HG03469 (cell line): ENCODE results near the gene PRCC.

ENCODE experiments used
- ATAC-seq: cut with Tn5 transposase; IDR thresholded peaks from one replicate; pipeline ENCODE4 v1.9.1; 2021; ENCODE audit warnings: mild to moderate bottlenecking, moderate library complexity, moderate number of reproducible peaks; ENCODE audit not compliant: unreplicated experiment

PRCC gene

DNA sequence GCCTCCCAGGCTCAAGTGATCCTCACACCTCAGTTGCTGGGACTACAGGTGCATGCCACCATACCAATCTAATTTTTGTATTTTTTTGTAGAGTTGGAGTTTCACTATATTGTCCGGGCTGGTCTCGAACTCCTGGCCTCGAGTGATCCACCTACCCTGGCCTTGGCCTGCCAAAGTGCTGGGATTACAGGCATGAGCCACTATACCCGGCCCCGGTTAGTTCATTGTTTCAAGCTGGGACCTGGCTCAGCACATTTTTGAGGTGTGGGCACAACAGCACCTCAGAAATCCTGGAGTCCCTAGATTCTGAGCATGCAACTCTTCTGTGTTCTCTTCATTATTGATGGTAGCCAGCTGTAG lies 28.0 kb downstream of the PRCC start:
- ATAC-seq = no peak

GRCh38 chr1:156795787-156796186 lies 28.5 kb downstream of the PRCC start:
- no peak for ATAC-seq

- ATAC-seq = no peak
Measured at GRCh38 chr1:156796340-156797097, 29.2 kb downstream of the PRCC start.

- no peak for ATAC-seq
Measured at GRCh38 chr1:156797212-156797871, 30.0 kb downstream of the PRCC start.

- no peak for ATAC-seq
Measured at GRCh38 chr1:156801409-156802121, 34.2 kb downstream of the PRCC start.

DNA sequence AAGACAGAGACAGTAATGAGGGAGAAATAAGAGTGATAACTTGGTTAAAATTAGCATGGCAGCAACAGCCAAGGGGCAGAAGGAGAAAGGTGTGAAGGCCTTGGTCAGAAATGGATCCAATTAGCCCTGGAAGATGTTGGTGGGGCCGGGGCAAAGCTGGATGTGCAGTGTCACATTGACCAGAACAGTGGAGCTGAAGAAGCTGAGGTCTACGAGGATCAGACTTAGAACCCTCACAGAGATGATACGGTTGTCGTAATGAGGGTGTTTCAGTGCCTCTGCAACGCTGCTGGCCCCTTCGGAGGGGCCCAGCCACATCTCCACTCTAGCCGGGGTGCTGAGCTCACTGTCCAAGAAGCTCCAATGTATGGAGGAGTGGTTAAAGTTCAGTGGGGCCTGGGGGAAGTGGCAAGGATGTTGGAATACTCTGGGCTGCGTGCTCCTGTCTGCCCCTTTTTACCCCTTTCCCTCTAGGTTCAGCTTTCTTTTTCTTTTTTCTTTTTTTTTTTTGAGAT lies 35.1 kb downstream of the PRCC start:
- ATAC-seq = no peak

DNA sequence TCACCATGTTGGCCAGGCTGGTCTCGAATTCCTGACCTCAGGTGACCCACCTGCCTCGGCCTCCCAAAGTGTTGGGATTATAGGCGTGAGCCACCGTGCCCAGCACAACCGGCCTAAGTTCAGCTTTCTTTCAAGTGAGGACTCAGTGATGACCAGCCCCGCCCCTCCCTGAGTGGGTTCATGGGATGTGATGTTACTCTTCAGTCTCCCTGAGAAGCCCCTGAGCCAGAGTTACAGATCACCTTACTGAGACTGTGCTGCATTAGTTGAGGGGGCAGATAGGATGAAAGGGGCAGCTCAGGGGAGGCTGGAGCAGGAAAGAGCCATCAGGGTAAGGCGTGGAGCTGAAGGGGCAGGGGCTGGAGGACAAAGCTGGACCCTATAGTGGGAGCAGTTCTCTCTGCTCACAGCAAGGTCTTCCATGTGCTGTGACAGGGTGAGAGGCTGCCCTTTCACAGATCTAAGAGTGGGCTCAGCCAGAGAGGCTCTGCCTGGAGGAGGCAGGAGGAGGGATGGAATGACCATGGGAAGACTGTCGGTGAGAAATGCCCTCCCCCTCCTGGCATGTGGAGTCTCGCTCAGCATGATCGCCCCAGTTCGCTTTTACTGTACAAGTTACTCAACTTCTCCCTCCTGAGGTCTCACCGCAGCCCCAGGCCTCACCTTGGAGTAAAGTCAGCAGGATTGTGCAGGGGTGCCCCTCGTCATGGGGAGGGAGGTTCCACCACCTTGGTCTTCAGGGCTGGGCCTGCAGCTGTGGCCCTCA lies 35.9 kb downstream of the PRCC start:
- ATAC-seq = no peak

DNA sequence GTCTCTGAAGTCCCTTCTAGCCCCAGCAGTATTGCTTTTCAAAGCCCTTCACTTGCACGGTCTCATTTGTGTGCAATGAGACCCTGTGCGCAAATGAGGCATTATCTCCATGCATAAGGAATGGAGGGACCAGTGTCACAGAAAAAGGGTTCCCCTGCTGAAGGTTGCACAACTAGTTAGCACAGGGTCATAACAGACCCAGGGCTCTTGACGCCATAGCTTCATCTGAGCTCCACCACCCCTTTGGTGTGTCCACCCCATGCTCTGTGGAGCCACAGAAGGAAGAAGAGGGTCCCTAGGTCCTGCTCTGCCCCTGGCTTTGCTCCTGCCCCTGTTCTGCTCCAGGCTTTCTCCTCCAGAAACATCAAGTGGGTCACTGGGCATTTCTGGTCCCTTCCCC lies 36.7 kb downstream of the PRCC start:
- ATAC-seq = no peak

DNA sequence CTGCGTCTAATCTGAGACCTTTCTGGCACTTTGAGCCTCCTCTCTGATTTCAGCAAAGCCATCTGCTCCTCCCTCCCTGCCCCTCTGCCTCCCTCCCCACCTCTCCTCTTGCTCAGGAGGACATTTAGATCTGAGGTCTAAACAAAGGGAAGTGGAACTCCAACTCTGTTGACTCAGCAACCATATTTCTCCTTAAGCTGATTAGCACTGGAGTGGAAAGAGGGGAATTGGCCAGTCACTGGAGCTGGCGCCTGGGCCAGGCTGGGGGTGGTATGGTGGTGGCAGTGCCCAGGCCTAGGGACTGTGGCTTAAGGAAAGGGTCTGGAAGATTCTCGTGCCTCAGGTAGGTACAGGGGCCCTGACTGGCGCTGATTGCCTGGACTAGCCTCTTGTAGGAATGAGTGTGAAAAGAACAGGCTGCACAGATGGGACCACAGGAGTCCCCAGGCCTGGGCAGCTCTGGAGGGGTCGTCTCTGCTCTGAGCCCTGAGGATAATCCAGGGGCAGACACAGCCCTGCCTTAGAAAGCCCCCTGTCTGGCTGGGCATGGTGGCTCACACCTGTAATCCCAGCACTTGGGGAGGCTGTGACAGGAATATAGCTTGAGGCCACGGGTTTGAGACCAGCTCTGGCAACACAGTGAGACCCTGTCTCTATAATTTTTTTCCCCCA lies 37.4 kb downstream of the PRCC start:
- ATAC-seq = no peak

GRCh38 chr1:156805766-156806511 lies 38.6 kb downstream of the PRCC start:
- ATAC-seq = no peak

DNA sequence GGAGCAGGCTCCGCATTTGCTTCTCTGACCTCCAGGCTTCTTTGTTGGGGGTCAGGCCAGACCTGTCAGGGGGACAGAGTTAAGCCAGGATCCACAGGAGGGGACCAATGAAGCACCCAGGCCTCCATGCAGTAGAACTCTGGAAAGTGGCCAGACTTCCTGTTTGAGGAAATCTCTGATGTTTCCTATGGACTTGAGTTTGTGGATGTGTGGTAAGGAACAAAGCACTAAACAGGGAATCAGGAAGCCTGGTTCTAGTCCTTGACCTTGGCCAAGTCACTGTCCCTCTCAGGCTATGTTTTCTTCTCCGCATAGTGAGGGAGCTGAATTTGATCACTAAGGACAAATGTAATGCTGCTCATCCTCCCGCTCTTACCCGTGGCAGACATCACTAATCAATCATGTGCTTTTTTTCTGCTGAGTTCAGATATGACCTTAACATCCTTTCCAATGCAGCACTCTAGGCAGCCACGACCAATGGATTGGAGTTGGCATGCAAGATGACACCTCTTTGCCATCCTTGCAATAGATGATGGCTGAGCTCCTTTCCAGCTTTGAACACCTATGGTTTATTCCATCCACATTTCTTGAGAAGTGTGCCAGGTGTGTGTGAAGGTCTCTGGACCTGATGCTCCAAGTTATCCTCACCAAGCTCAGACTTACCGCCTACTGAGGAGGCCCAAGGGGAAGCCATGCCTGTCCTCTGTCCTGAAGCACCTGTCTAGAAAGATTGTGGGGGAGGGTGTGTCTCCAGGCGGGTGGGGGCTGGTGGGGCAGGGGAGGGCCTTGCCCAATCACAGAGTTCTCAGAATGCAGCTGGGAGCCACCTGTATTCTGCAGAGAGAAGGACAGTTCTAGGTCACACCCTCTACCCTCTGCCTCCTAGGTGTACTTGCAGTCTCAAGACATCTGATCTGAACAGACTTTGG lies 39.4 kb downstream of the PRCC start:
- ATAC-seq = no peak

- no peak for ATAC-seq
Measured at GRCh38 chr1:156807627-156808026, 40.3 kb downstream of the PRCC start.

DNA sequence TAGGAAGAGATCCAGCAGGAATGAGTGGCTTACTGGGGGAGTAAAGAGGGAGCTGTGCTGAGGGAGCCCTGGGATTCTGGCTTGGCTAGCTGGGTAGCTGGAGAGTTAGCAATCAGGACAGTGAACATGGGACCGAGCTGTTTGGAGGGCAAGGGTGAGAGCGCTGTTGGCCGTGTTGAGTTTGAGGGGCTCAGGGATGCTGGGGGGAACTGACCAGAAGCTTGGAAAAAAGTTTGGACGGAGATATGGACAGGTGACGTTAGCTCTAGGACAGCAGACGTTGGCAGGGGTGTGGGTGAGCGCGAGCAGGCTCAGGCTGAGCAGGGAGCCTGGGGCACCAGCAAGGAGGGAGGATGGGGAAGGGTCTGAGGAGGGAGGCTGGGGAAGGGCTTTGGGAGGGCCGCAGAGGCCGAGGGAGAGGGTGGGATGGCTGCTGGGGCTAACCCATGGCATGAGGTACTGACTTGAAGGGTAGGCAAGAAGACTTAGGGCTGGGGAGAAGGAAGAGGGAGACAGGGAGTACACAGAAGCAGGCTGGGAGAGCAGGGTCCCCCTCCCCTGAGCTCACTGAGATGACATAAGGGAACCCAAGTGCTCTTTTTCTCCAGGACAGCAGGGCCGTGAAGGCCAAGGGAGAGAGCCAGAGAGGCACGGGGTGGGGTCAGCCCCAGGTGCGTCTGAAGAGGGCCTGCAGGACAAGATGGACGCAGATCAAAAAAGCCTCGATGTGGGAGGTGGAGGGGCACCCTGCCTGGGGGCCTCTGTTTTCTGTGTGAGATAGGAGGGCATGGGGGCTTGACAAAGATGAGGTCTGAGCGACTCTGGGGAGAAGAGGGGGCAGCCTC lies 41.1 kb downstream of the PRCC start:
- no peak for ATAC-seq

- no peak for ATAC-seq
Measured at GRCh38 chr1:156809281-156809680, 41.9 kb downstream of the PRCC start.

GRCh38 chr1:156809711-156810366 lies 42.5 kb downstream of the PRCC start:
- no peak for ATAC-seq

- no peak for ATAC-seq
Measured at GRCh38 chr1:156811168-156811567, 43.8 kb downstream of the PRCC start.

GRCh38 chr1:156812293-156812990 lies 45.1 kb downstream of the PRCC start:
- no peak for ATAC-seq
